C4-2B (cell line): Measurements from ENCODE around the gene DCPS.

Experiments
- CTCF ChIP-seq: fragments of 450-650 bp; conservative IDR thresholded peaks from 2 replicates; pipeline ENCODE4 v1.5.1; 2017; ENCODE audit warnings: mild to moderate bottlenecking
- ZFX ChIP-seq: fragments of 450-650 bp; IDR thresholded peaks from 2 replicates; pipeline ENCODE4 v1.6.1; 2017

GRCh38 chr11:126337474-126338241 lies 33.8 kb downstream of the DCPS start:
- TF ChIP-seq CTCF (no peak), ZFX (no peak)
